ENCODE measurements around the gene CCSER2. TPM values are rescaled to one million over a fixed set of nuclear protein-coding genes. Genes with fewer than 3 reads are reported as not detected.
"Not testable (repeated sequence)": the region's sequence is repeated elsewhere in the genome, so short reads cannot be mapped to it uniquely, and the experiment has no call there.

The CCSER2 gene
- total and polyA plus RNA-seq, 12 donors: 8.3 to 63.9 (median 38.1) TPM

DNA sequence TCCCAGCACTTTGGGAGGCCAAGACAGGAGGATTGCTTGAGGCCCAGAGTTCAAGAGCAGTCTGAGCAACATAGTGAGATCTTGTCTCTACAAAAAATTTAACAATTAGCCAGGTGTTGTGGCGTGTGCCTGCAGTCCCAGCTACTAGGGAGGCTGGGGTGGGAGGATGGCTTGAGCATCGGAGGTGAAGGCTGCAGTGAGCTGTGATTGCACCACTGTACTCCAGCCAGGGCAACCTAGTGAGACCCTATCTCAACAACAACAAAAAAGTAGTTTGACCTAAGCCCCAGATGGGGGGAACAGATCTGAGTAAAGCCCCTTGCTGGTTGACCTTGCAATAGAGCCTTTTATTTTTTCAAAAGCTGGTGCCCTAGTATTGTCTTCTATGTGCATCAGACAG lies 15.6 kb upstream of the CCSER2 start:
- no peak overlapping the region for H3K4me3 ChIP-seq
- H3K9me3 ChIP-seq (replicated peaks in 1 of 3): no peaks in the 10 kb centered on the region
- intact Hi-C loops (cut with DNase I): no loop called here
- 79 to 95% (median 89%) methylated on average over 2 of the region's 2 CpGs for WGBS, 4 donors
- TF ChIP-seq, protein P1, sequence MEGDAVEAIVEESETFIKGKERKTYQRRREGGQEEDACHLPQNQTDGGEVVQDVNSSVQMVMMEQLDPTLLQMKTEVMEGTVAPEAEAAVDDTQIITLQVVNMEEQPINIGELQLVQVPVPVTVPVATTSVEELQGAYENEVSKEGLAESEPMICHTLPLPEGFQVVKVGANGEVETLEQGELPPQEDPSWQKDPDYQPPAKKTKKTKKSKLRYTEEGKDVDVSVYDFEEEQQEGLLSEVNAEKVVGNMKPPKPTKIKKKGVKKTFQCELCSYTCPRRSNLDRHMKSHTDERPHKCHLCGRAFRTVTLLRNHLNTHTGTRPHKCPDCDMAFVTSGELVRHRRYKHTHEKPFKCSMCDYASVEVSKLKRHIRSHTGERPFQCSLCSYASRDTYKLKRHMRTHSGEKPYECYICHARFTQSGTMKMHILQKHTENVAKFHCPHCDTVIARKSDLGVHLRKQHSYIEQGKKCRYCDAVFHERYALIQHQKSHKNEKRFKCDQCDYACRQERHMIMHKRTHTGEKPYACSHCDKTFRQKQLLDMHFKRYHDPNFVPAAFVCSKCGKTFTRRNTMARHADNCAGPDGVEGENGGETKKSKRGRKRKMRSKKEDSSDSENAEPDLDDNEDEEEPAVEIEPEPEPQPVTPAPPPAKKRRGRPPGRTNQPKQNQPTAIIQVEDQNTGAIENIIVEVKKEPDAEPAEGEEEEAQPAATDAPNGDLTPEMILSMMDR (IDR thresholded peaks at IDR 0.05): no peak
- no peaks in the 10 kb centered on the region for H3K27me3 ChIP-seq
- H3K4me1 ChIP-seq (replicated peaks in 1 of 2): peaks cover 0 to 4% of the 10 kb centered on the region in 2 donors
- DNase-seq: no peak
- no peak overlapping the region for H3K27ac ChIP-seq
- H3K36me3 ChIP-seq (replicated peaks in 1 of 2): no peaks in the 10 kb centered on the region

DNA sequence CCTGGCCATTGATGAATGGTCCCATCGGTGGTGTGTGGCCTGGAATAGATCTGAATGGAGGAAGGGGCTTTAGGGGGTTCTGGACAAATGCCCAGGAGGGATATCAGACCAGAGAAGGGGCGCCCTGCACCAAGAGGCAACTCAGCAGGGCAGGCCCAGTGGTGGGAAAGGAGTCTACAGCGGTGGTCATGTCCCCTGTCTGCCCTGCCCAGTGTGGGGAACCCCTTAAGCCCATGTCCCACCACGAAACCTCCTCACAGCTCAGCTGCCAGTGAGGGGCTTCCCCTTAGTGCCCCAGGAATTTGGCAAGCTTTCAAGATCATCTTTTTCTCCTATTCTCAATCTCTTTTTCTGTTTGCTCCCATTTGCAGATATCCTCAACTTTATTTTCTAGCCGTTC lies 14.1 kb upstream of the CCSER2 start:
- WGBS, 4 donors: 69 to 78% (median 76%) methylated on average over 5 of the region's 5 CpGs
- Histone ChIP-seq H3K4me3 (no peak overlapping the region), H3K27ac (no peak overlapping the region), H3K36me3 (replicated peaks in 1 of 2) (no peaks in the 10 kb centered on the region), H3K4me1 (replicated peaks in 1 of 2) (no peaks in the 10 kb centered on the region), H3K27me3 (no peaks in the 10 kb centered on the region), H3K9me3 (replicated peaks in 1 of 3) (no peaks in the 10 kb centered on the region)
- intact Hi-C loops (cut with DNase I): no loop called here
- DNase-seq: no peak
- TF ChIP-seq POLR2A (IDR thresholded peaks at IDR 0.05): no peak
- TF ChIP-seq, protein P1 (IDR thresholded peaks at IDR 0.05): no peak

DNA sequence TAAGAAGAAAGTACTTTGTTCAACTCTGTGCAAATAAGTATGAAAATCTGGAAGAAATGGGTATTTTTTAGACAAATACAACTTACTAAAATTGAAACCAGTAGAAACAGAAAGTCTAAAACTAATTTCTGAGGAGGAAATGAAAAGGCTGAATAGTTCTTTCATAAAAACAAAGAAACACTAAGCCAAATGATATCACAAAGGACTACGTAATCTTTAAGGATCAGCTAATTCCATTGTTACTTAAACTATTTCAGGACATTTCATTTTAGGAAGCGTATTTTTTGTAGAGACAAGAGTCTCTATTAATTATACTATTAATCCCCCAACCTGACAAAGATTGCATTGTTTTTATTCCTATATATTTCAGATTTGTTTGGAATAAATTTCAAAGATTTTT lies 11.2 kb upstream of the CCSER2 start:
- Histone ChIP-seq H3K9me3 (replicated peaks in 1 of 3) (no peaks in the 10 kb centered on the region), H3K36me3 (replicated peaks in 1 of 2) (no peaks in the 10 kb centered on the region), H3K27me3 (no peaks in the 10 kb centered on the region), H3K4me3 (no peak overlapping the region), H3K27ac (no peak overlapping the region), H3K4me1 (replicated peaks in 1 of 2) (no peaks in the 10 kb centered on the region)
- WGBS, 4 donors: 60 to 68% (median 66%) methylated on average over 2 of the region's 2 CpGs
- no peak for DNase-seq
- intact Hi-C loops (cut with DNase I): no loop called here
- no peak for TF ChIP-seq POLR2A (IDR thresholded peaks at IDR 0.05)

DNA sequence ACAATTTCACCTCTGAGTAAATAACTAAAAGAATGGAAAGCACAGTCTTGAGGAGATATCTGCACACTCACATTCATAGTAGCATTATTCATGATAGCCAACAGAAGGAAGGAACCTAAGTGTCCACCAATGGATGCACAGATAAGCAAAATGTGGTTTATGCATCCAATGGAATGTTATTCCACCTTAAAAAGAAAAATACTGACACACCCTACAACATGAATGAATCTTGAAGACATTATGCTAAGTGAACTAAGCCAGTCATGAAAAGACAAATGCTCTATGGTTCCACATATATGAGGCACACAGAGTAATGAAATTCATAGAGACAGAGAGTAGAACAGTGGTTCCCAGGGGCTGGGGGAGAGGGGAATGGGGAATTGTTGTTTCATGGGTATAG lies 6.5 kb upstream of the CCSER2 start:
- no peaks in the 10 kb centered on the region for H3K27me3 ChIP-seq
- H3K9me3 ChIP-seq (replicated peaks in 1 of 3): no peaks in the 10 kb centered on the region
- no peak for TF ChIP-seq POLR2A (IDR thresholded peaks at IDR 0.05)
- TF ChIP-seq, protein P1 (IDR thresholded peaks at IDR 0.05): no peak
- intact Hi-C loops (cut with DNase I): no loop called here
- H3K4me3 ChIP-seq: no peak overlapping the region
- H3K4me1 ChIP-seq (replicated peaks in 1 of 2): no peaks in the 10 kb centered on the region
- DNase-seq: no peak
- H3K27ac ChIP-seq: no peak overlapping the region
- H3K36me3 ChIP-seq (replicated peaks in 1 of 2): no peaks in the 10 kb centered on the region

DNA sequence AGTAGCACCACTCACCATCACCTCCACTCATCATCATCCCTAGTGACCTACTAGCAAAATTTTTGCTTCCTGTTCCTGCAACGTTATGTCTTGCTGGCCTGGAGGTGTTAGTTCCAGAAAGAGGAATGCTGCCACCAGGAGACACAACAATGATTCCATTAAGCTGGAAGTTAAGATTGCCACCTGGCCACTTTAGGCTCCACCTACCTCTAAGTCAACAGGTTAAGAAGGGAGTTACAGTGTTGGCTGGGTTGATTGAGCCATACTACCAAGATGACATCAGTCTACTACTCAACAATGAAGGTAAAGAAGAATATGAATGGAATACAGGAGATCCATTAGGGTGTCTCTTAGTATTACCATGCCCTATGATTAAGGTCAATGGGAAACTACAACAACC lies 4.8 kb upstream of the CCSER2 start:
- H3K27me3 ChIP-seq; DNase-seq; H3K4me1 ChIP-seq (replicated peaks in 1 of 2); H3K36me3 ChIP-seq (replicated peaks in 1 of 2); H3K9me3 ChIP-seq (replicated peaks in 1 of 3); H3K4me3 ChIP-seq; H3K27ac ChIP-seq; intact Hi-C loops (cut with DNase I): not testable (repeated sequence)
- WGBS, 4 donors: 47 to 57% (median 52%) methylated on average over 1 of the region's 1 CpG

DNA sequence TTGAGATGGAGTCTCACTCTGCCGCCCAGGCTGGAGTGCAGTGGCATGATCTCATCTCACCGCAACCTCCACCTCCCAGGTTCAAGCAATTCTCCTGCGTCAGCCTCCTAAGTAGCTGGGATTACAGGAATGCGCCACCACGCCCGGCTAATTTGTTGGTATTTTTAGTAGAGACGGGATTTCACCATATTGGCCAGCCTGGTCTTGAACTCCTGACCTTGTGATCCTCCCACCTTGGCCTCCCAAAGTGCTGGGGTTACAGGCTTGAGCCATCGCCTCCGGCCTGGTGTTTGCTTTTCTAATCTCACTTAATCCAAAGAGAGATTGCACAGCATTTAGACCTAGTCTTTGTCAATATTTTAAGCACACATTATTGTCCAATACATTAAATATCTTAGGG lies 1.4 kb upstream of the CCSER2 start:
- H3K27me3 ChIP-seq; H3K4me3 ChIP-seq; intact Hi-C loops (cut with DNase I); H3K36me3 ChIP-seq (replicated peaks in 1 of 2); DNase-seq; H3K9me3 ChIP-seq (replicated peaks in 1 of 3); H3K27ac ChIP-seq: not testable (repeated sequence)
- 90 to 96% (median 94%) methylated on average over 9 of the region's 9 CpGs for WGBS, 4 donors
- peaks cover 6 to 25% of the 10 kb centered on the region in 2 donors for H3K4me1 ChIP-seq (replicated peaks in 1 of 2)

Data from adrenal gland (tissue), 12 donors.